HG02870 (cell line): ENCODE measurements around the gene MPHOSPH9.

Source experiments
- ATAC-seq: cut with Tn5 transposase; IDR thresholded peaks from one replicate; pipeline ENCODE4 v1.9.1; 2021; ENCODE audit warnings: mild to moderate bottlenecking, moderate library complexity; ENCODE audit not compliant: unreplicated experiment

MPHOSPH9 gene

GRCh38 chr12:123106640-123107359, 126.1 kb downstream of the MPHOSPH9 start:
- no peak for ATAC-seq

DNA sequence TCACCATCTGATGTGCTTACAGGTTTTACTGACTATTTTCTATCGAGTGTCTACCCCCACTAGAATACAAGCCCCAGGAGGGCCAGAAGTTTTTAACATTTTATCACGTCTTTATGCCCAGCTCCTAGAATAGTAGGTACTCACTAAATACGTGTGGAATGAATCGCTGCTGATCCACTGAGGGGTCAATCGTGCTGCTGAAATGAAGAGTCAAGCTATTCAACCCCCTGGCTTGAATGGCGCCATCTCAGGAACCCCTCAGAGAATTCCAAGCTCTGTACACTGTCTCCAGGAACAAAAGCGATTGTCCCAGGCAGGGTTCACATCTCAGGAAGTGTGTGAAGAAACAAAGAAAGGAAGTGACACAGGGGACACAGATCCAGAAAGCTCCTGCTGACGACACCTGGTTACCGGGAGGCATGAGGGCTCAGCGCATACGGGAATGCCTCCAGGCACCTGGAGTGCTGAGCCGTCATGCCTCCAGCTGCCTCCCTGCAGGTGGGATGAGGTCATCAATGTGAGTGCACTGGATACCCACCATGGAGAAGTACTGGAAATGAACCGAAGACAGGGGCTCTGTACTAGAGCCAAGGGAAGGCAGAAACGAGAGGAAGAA, 127.6 kb downstream of the MPHOSPH9 start:
- ATAC-seq, result no peak

- no peak for ATAC-seq
These were observed 128.1 kb downstream of the MPHOSPH9 start for GRCh38 chr12:123104809-123105208.
